ENCODE measurements around the gene C18orf32. TPM values are rescaled to one million over a fixed set of nuclear protein-coding genes. Genes with fewer than 3 reads are reported as not detected.

Gene C18orf32
- total RNA-seq, result 10 to 100 TPM; 37.9 to 44.2 TPM
- 10 to 100 TPM; 45.3 to 53.3 TPM for polyA plus RNA-seq
- long read RNA-seq, donor 1, full-length matches to known transcripts, result 72 of 78 reads
- long read RNA-seq, donor 1, partial matches to known transcripts, result 0 of 78 reads
- long read RNA-seq, donor 1, other reads (novel, unspliced or antisense), result 6 of 78 reads
- long read RNA-seq, donor 2, full-length matches to known transcripts, result 15 of 20 reads
- long read RNA-seq, donor 2, partial matches to known transcripts, result 1 of 20 reads
- long read RNA-seq, donor 2, other reads (novel, unspliced or antisense), result 4 of 20 reads

DNA sequence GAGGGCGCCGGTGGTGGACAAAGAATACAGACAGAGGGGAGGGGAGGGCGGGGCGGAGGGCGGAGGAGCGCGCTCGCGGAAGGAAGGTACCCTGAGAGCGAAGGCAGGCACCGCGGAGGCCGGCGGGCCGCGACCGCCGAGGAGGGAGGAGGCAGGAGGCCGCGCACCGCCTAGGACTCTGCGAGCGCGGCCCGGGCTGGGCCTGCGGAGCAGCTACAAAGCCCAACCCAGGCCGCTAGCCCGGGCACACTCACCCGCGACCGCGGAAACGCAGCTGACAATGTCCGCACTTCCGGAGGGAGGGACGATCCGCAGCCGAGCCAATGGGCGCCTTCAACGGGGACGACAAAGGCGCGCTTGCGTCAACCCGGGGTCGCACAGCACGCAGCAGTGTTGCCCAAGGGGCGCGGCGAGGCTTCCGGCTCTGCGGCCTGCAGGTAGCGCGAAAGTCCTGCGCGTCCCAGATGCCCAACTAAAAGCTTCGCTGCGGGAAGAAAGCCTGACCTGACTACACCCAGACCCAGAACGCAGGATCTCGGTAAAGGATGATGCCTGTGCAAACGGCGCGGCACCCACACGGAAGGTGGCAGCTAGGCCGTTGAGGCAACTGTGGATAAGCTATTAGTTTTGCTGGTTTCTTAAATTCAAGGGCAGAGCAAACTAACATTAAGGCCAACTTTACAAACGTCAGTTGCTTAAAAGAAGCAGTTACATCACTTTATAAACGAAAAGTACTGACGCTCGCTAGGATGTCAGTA, at the start of gene C18orf32:
Gene C18orf32 (minus strand): TSS at position 282 of the 758 bp plus-strand sequence. CDS start 3,486 bp downstream, outside the sequence.
- H3K27ac ChIP-seq (ENCODE audit: low read depth in 1 of 2, low read length in 2 of 2), result peak within 1 kb of the TSS; percentile 90 to 95
- intact Hi-C loops (cut with DNase I), result no loop called here

GRCh38 chr18:49534846-49535601, 48.0 kb upstream of the C18orf32 start:
- DNase-seq, result no peak
- no peaks in the 10 kb centered on the region for H3K27me3 ChIP-seq (ENCODE audit: control insufficient read depth in 1 of 2, insufficient read depth in 2 of 2, low read length in 1 of 2)
- H3K4me1 ChIP-seq (ENCODE audit: control insufficient read depth in 1 of 2, insufficient read depth in 2 of 2, low read length in 2 of 2), result no peaks in the 10 kb centered on the region
- H3K4me3 ChIP-seq (ENCODE audit: low read length in 2 of 2), result no peak overlapping the region
- intact Hi-C loops (cut with DNase I), result no loop called here
- H3K9me3 ChIP-seq (ENCODE audit: control insufficient read depth, low read length), result no peaks in the 10 kb centered on the region
- ATAC-seq (ENCODE audit: low FRiP score), result no peak
- 88 to 92% methylated on average over 1 of the region's 1 CpG for WGBS, 2 donors
- no peaks in the 10 kb centered on the region for H3K36me3 ChIP-seq (ENCODE audit: control insufficient read depth in 1 of 2, insufficient read depth in 2 of 2, low read length in 1 of 2)
- no peak overlapping the region for H3K27ac ChIP-seq (ENCODE audit: low read depth in 1 of 2, low read length in 2 of 2)

More for the DNA sequence above, at the start of gene C18orf32:
- DNase-seq (peak; percentile 98), ATAC-seq (ENCODE audit: low FRiP score) (peak; percentile 97)
- peak within 1 kb of the TSS; percentile 89 to 97 for H3K4me3 ChIP-seq (ENCODE audit: low read length in 2 of 2)
- H3K9me3 ChIP-seq (ENCODE audit: control insufficient read depth, low read length), result no peaks in the 10 kb centered on the region
- 3% methylated on average over 64 to 69 of the region's 69 CpGs for WGBS, 2 donors
- H3K27me3 ChIP-seq (ENCODE audit: control insufficient read depth in 1 of 2, insufficient read depth in 2 of 2, low read length in 1 of 2), result no peaks in the 10 kb centered on the region
- peaks cover 0 to 2% of the 10 kb centered on the region in 2 donors for H3K36me3 ChIP-seq (ENCODE audit: control insufficient read depth in 1 of 2, insufficient read depth in 2 of 2, low read length in 1 of 2)
- H3K4me1 ChIP-seq (ENCODE audit: control insufficient read depth in 1 of 2, insufficient read depth in 2 of 2, low read length in 2 of 2), result peaks cover 0 to 2% of the 10 kb centered on the region in 2 donors

- DNase-seq (no peak), ATAC-seq (ENCODE audit: low FRiP score) (no peak)
- Histone ChIP-seq H3K9me3 (ENCODE audit: control insufficient read depth, low read length) (no peaks in the 10 kb centered on the region), H3K4me3 (ENCODE audit: low read length in 2 of 2) (no peak overlapping the region), H3K4me1 (ENCODE audit: control insufficient read depth in 1 of 2, insufficient read depth in 2 of 2, low read length in 2 of 2) (no peaks in the 10 kb centered on the region), H3K36me3 (ENCODE audit: control insufficient read depth in 1 of 2, insufficient read depth in 2 of 2, low read length in 1 of 2) (no peaks in the 10 kb centered on the region), H3K27me3 (ENCODE audit: control insufficient read depth in 1 of 2, insufficient read depth in 2 of 2, low read length in 1 of 2) (no peaks in the 10 kb centered on the region), H3K27ac (ENCODE audit: low read depth in 1 of 2, low read length in 2 of 2) (no peak overlapping the region)
- WGBS, 2 donors, result 81 to 91% methylated on average over 10 of the region's 10 CpGs
- intact Hi-C loops (cut with DNase I), result no loop called here
Measured at GRCh38 chr18:49531678-49532153, 44.7 kb upstream of the C18orf32 start.

DNA sequence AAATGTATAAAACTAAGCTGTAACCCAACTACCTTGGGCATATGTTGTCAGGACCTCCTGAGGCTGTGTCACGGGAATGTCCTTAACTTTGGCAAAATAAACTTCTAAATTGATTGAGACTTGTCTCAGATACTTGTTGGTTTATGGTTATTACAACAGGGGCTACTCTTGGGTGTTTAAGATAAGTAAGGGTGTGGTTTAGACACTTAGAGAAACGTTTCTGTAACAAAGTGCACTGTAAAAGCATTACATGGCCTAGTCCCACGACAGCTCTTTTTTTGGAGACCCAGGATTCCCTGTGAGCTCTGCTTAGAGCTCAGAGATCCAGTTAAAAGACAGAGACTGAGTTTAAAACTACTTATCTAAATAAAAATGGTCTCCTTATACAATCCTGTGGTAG, 42.6 kb upstream of the C18orf32 start:
- Histone ChIP-seq H3K36me3 (ENCODE audit: control insufficient read depth in 1 of 2, insufficient read depth in 2 of 2, low read length in 1 of 2) (no peaks in the 10 kb centered on the region), H3K27me3 (ENCODE audit: control insufficient read depth in 1 of 2, insufficient read depth in 2 of 2, low read length in 1 of 2) (no peaks in the 10 kb centered on the region), H3K4me3 (ENCODE audit: low read length in 2 of 2) (no peak overlapping the region), H3K9me3 (ENCODE audit: control insufficient read depth, low read length) (no peaks in the 10 kb centered on the region), H3K4me1 (ENCODE audit: control insufficient read depth in 1 of 2, insufficient read depth in 2 of 2, low read length in 2 of 2) (no peaks in the 10 kb centered on the region), H3K27ac (ENCODE audit: low read depth in 1 of 2, low read length in 2 of 2) (no peak overlapping the region)
- DNase-seq (no peak), ATAC-seq (ENCODE audit: low FRiP score) (no peak)
- intact Hi-C loops (cut with DNase I), result no loop called here
- 67 to 71% methylated on average over 3 of the region's 3 CpGs for WGBS, 2 donors

DNA sequence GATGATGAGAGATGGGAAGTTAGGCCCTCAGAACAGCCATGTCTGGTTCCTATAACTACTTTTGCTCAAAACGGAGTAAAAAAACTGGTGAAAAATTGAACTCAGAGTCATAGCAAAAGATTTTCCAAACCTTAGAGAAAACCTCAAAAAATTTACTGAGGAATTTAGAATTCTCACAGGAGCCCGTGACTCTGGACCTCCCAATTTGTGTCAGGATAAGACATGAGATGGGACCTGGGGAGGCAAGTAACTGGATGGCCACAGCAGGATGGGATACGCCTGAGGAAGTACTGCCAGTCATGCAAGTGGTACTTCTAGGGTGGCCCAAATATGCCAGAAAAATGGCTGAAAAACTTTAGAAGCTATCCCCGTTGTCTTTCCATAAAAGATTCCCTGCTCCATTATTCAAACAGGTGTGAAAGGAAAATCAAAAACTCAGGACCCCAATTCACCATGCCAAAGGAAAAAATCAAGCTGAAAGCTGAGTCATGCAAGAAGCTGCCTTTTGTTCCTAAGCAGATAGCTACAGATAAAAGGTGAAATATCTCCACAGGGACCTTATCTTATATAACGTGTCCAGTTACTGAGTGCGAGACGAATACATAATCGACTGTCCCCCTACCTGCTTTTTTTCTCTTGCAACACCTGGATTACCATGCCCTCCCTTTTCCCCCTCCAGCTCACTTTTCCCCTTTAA, 40.7 kb upstream of the C18orf32 start:
- no peak for ATAC-seq (ENCODE audit: low FRiP score)

DNA sequence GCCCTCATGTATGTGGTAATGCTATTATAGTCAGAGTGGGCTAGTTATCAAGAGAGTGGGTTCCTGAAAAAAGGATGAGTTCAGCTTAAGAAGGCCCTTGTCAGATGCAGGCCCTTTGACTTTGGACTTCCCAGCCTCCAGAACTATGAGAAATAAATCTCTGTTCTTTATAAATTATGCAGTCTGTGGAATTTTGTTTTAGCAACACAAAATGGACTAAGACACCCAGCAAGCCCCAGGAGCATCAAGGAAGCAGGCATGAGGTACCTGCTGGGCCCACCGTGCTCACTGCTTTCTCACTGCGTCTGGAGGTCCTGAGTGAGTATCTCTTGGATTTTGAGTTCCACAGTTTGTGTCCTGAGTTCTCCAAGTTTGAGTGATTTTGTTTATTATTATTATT, 38.9 kb upstream of the C18orf32 start:
- Histone ChIP-seq H3K36me3 (ENCODE audit: control insufficient read depth in 1 of 2, insufficient read depth in 2 of 2, low read length in 1 of 2) (no peaks in the 10 kb centered on the region), H3K9me3 (ENCODE audit: control insufficient read depth, low read length) (no peaks in the 10 kb centered on the region), H3K27me3 (ENCODE audit: control insufficient read depth in 1 of 2, insufficient read depth in 2 of 2, low read length in 1 of 2) (no peaks in the 10 kb centered on the region), H3K4me1 (ENCODE audit: control insufficient read depth in 1 of 2, insufficient read depth in 2 of 2, low read length in 2 of 2) (no peaks in the 10 kb centered on the region), H3K4me3 (ENCODE audit: low read length in 2 of 2) (no peak overlapping the region), H3K27ac (ENCODE audit: low read depth in 1 of 2, low read length in 2 of 2) (no peak overlapping the region)
- WGBS, 2 donors, result 97 to 98% methylated on average over 2 of the region's 2 CpGs
- no peak for DNase-seq
- intact Hi-C loops (cut with DNase I), result no loop called here
- no peak for ATAC-seq (ENCODE audit: low FRiP score)

More for the DNA sequence above, 40.7 kb upstream of the C18orf32 start:
- DNase-seq, result no peak
- Histone ChIP-seq H3K9me3 (ENCODE audit: control insufficient read depth, low read length) (no peaks in the 10 kb centered on the region), H3K27ac (ENCODE audit: low read depth in 1 of 2, low read length in 2 of 2) (no peak overlapping the region), H3K4me1 (ENCODE audit: control insufficient read depth in 1 of 2, insufficient read depth in 2 of 2, low read length in 2 of 2) (no peaks in the 10 kb centered on the region), H3K27me3 (ENCODE audit: control insufficient read depth in 1 of 2, insufficient read depth in 2 of 2, low read length in 1 of 2) (no peaks in the 10 kb centered on the region), H3K36me3 (ENCODE audit: control insufficient read depth in 1 of 2, insufficient read depth in 2 of 2, low read length in 1 of 2) (no peaks in the 10 kb centered on the region), H3K4me3 (ENCODE audit: low read length in 2 of 2) (no peak overlapping the region)
- whole genome bisulfite sequencing, 2 donors, result 61% methylated on average over 8 of the region's 8 CpGs
- intact Hi-C loops (cut with DNase I), result no loop called here

- no peak overlapping the region for H3K4me3 ChIP-seq (ENCODE audit: low read length in 2 of 2)
- no peaks in the 10 kb centered on the region for H3K36me3 ChIP-seq (ENCODE audit: control insufficient read depth in 1 of 2, insufficient read depth in 2 of 2, low read length in 1 of 2)
- DNase-seq (no peak), ATAC-seq (ENCODE audit: low FRiP score) (no peak)
- intact Hi-C loops (cut with DNase I), result no loop called here
- H3K27ac ChIP-seq (ENCODE audit: low read depth in 1 of 2, low read length in 2 of 2), result no peak overlapping the region
- no peaks in the 10 kb centered on the region for H3K4me1 ChIP-seq (ENCODE audit: control insufficient read depth in 1 of 2, insufficient read depth in 2 of 2, low read length in 2 of 2)
- H3K9me3 ChIP-seq (ENCODE audit: control insufficient read depth, low read length), result no peaks in the 10 kb centered on the region
- no peaks in the 10 kb centered on the region for H3K27me3 ChIP-seq (ENCODE audit: control insufficient read depth in 1 of 2, insufficient read depth in 2 of 2, low read length in 1 of 2)
- 98 to 100% methylated on average over 2 of the region's 2 CpGs for WGBS, 2 donors
Measured at GRCh38 chr18:49524951-49525350, 37.9 kb upstream of the C18orf32 start.

GRCh38 chr18:49524349-49524748, 37.3 kb upstream of the C18orf32 start:
- WGBS, 2 donors, result 92 to 95% methylated on average over 2 of the region's 2 CpGs
- no peak for DNase-seq

More at GRCh38 chr18:49524349-49524748, 37.3 kb upstream of the C18orf32 start:
- H3K4me1 ChIP-seq (ENCODE audit: control insufficient read depth in 1 of 2, insufficient read depth in 2 of 2, low read length in 2 of 2), result no peaks in the 10 kb centered on the region
- H3K36me3 ChIP-seq (ENCODE audit: control insufficient read depth in 1 of 2, insufficient read depth in 2 of 2, low read length in 1 of 2), result no peaks in the 10 kb centered on the region
- H3K9me3 ChIP-seq (ENCODE audit: control insufficient read depth, low read length), result no peaks in the 10 kb centered on the region
- H3K27me3 ChIP-seq (ENCODE audit: control insufficient read depth in 1 of 2, insufficient read depth in 2 of 2, low read length in 1 of 2), result no peaks in the 10 kb centered on the region
- intact Hi-C loops (cut with DNase I), result no loop called here
- no peak overlapping the region for H3K27ac ChIP-seq (ENCODE audit: low read depth in 1 of 2, low read length in 2 of 2)
- no peak for ATAC-seq (ENCODE audit: low FRiP score)
- H3K4me3 ChIP-seq (ENCODE audit: low read length in 2 of 2), result no peak overlapping the region
